ENCODE data around the gene GPR157.

GPR157 gene

DNA sequence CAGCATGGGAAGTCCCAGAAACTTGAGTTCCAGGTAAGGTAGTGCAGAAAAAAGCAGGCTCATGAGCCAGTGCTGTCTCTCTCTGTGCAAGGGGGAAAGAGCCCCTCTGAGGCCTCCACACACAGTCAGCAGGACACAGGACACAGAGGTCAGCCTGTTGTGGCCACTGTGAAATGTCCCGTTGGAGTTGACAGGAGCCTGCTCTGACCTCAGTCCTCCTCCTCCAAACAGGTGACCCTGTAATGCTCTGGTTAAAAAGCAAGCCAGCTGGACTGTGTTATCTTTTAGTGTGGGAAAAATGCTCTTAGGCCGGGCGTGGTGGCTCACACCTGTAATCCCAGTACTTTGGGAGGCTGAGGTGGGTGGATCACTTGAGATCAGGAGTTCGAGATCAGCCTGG is 24.2 kb upstream of the GPR157 start:
- TF ChIP-seq, protein P1, sequence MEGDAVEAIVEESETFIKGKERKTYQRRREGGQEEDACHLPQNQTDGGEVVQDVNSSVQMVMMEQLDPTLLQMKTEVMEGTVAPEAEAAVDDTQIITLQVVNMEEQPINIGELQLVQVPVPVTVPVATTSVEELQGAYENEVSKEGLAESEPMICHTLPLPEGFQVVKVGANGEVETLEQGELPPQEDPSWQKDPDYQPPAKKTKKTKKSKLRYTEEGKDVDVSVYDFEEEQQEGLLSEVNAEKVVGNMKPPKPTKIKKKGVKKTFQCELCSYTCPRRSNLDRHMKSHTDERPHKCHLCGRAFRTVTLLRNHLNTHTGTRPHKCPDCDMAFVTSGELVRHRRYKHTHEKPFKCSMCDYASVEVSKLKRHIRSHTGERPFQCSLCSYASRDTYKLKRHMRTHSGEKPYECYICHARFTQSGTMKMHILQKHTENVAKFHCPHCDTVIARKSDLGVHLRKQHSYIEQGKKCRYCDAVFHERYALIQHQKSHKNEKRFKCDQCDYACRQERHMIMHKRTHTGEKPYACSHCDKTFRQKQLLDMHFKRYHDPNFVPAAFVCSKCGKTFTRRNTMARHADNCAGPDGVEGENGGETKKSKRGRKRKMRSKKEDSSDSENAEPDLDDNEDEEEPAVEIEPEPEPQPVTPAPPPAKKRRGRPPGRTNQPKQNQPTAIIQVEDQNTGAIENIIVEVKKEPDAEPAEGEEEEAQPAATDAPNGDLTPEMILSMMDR (IDR thresholded peaks at IDR 0.05; ENCODE audit: low read depth, low read length, missing control alignments), result no peak
- no peak for DNase-seq (ENCODE audit: extremely low read depth, low read depth)

DNA sequence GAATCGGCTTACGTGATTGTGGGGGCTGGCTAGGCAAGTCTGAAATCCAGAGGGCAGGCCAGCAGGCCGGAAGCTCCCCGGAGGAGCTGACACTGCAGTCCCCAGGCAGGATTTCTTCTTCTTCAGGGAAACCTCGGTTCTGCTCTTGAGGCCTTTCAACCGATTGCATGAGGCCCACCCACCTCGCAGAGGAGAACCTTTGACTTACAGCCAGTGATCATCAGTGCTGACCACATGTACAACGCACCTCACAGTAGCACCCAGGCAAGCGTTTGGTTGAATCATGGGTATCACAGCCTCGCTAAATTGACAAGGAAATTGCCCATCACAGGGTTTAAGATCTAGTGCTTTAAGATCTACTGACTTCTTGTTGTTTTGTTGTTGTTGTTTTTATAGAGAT is 23.6 kb upstream of the GPR157 start:
- no peak overlapping the region for H3K4me3 ChIP-seq (replicated peaks; ENCODE audit: low read depth, low read length)
- no peak for DNase-seq (ENCODE audit: extremely low read depth, low read depth)
- TF ChIP-seq, protein P1 (IDR thresholded peaks at IDR 0.05; ENCODE audit: low read depth, low read length, missing control alignments), result no peak

More for the DNA sequence above, 24.2 kb upstream of the GPR157 start:
- H3K4me3 ChIP-seq (replicated peaks; ENCODE audit: low read depth, low read length), result no peak overlapping the region

DNA sequence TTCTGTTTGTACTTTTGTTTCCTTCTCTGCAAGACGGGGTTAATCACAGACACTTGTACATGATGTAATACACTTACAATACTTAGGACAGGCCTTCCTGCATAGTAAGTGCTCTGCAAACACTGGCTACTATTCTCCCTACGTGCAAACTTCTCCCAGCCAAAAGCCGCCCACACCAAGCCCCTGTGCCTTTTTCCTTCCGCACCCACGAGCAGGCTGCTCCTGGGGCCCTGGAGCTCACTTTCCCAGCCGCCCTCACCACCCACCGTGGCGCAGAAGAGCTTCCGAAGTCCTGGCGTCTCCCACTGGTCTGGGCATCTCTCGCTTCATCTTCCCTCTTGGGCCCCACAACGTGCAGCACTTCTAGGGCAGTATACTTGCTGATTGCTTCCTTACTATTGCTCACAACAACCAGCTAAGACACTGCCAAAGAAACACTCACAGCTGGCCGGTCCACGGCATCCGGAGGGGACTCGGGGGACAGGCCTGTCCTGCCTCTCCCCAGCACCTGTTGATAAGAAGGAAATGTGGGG is 22.5 kb upstream of the GPR157 start:
- H3K4me3 ChIP-seq (replicated peaks; ENCODE audit: low read depth, low read length), result no peak overlapping the region
- DNase-seq (ENCODE audit: extremely low read depth, low read depth), result no peak
- TF ChIP-seq, protein P1 (IDR thresholded peaks at IDR 0.05; ENCODE audit: low read depth, low read length, missing control alignments), result no peak

DNA sequence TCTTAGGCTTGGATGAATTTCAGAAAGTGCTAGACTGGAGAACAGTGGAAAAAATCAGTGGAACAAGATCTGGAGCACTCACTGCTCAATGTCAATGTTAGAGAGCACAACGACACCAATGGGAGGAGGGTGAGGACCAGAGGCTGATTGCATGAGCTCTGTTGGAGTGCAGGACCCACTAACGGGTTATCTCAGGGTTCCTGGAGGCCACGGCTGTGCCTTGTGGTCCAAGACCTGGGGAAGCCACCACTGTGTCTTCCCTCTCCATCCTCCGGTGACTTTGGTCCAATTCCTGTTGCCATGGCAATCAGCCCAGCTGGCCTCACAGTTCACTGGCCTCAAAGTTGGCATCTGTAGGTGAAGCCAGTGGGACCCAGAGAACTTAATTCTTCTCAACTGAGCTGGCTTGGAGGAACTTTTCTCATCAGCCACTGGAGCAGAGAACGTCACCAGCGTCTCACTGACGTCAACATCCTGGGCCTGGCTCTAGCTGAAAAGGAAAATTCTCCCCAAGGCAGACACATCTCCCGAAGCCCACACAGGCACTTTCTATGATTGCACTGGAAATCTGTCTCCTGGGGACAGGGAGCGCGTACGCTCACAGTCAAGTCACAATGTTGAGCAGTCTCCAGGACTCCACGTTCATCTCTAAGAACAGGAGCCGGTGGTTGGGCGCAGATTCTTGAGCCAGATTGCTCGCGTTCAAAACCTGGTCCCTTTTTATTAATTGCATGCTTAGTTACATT is 21.9 kb upstream of the GPR157 start:
- DNase-seq (ENCODE audit: extremely low read depth, low read depth), result no peak
- no peak overlapping the region for H3K4me3 ChIP-seq (replicated peaks; ENCODE audit: low read depth, low read length)
- TF ChIP-seq, protein P1 (IDR thresholded peaks at IDR 0.05; ENCODE audit: low read depth, low read length, missing control alignments), result no peak

DNA sequence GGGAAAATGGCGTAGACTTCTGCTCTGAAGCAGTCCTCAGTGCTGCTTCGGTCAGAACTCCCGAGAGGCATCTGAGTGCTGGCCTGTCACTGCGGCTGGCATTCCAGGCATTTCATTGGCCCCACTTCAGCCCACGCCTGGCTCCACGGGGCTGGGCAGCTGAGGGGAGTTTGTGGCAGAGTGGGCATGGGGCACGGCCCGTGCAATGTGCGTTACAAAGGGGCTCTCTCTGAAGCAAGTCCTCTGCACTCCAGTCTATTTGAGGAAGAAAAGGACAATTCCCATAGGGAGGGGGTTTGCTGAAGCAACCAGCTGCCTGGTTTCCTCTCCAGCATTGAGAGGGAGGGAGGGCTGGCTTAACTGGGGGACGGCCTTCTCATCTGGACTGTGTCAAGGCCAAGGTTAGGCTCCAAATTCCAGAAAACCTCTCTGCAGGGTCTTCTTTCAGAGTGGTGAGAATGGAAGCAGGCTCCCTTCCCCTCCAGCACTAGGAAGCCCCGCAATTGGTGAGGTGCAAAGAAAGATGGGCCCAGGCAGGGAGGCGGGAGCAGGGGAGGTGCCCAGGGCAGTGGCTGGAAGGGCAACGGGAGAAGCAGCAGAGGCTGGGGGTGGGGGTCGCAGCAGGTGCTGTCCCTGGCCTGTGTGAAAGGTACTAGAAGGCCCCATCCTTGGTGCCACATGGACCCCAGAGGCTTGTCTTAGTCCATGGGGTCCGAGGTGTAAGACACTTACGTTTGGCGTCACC is 21.1 kb upstream of the GPR157 start:
- TF ChIP-seq, protein P1 (IDR thresholded peaks at IDR 0.05; ENCODE audit: low read depth, low read length, missing control alignments), result no peak
- DNase-seq (ENCODE audit: extremely low read depth, low read depth), result no peak
- no peak overlapping the region for H3K4me3 ChIP-seq (replicated peaks; ENCODE audit: low read depth, low read length)

DNA sequence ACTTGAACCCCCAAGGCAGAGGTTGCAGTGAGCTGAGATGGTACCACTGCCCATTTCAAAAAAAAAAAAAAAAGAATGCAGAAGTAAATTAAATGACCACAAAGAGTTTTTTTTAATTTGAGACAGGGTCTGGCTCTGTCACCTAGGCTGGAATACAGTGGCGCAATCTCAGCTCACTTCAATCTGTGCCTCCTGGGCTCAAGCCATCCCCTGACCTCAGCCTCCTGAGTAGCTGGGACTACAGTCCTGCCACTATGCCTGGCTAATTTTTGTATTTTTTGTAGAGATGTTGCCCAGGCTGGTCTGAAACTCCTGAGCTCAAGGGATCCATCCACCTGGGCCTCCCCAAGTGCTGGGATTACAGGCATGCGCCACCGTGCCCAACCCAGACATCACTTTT is 20.2 kb upstream of the GPR157 start:
- DNase-seq (ENCODE audit: extremely low read depth, low read depth), result no peak
- H3K4me3 ChIP-seq (replicated peaks; ENCODE audit: low read depth, low read length), result no peak overlapping the region
- TF ChIP-seq, protein P1 (IDR thresholded peaks at IDR 0.05; ENCODE audit: low read depth, low read length, missing control alignments), result no peak

Measured in HFF-Myc (cell line).